SK-N-SH (cell line): ENCODE data around the gene DIP2A.

Experiments
- CTCF ChIP-seq: fragments of 200-600 bp; sonication (generic); IDR thresholded peaks from 2 replicates; pipeline ENCODE4 v1.6.1; 2017; ENCODE audit warnings: antibody characterized with exemption, mild to moderate bottlenecking, moderate library complexity
- EZH2phosphoT487 ChIP-seq: fragments of 200-600 bp; sonication (generic); IDR thresholded peaks from 2 replicates; pipeline ENCODE4 v1.6.1; 2017; ENCODE audit warnings: low read depth, mixed run types, mild to moderate bottlenecking, antibody characterized with exemption, moderate library complexity, borderline replicate concordance
- GATA2 ChIP-seq: sonication (generic); formaldehyde crosslinking; IDR thresholded peaks from 2 replicates; pipeline ENCODE4 v1.5.0; 2020; ENCODE audit warnings: mild to moderate bottlenecking, missing genetic modification reagents
- JUND ChIP-seq: IDR thresholded peaks from 2 replicates; pipeline ENCODE4 v1.4.0; 2012
- MXI1 ChIP-seq: IDR thresholded peaks from 2 replicates; pipeline ENCODE4 v1.6.1; 2012; ENCODE audit warnings: mild to moderate bottlenecking, low read depth, low read length, improper control_type of control experiment
- NFIC ChIP-seq: IDR thresholded peaks from 2 replicates; pipeline ENCODE4 v1.4.0; 2012; ENCODE audit warnings: borderline replicate concordance
- NRF1 ChIP-seq: IDR thresholded peaks from 2 replicates; pipeline ENCODE4 v1.6.1; 2012; ENCODE audit warnings: low read depth, mild to moderate bottlenecking, low read length
- SIN3A ChIP-seq: IDR thresholded peaks from 2 replicates; pipeline ENCODE4 v1.6.1; 2012; ENCODE audit warnings: low read depth, mild to moderate bottlenecking, low read length, moderate library complexity, borderline replicate concordance
- SMC3 ChIP-seq: IDR thresholded peaks from 2 replicates; pipeline ENCODE4 v1.6.1; 2012; ENCODE audit warnings: low read depth, low read length, improper control_type of control experiment
- TAF1 ChIP-seq: IDR thresholded peaks from 2 replicates; pipeline ENCODE4 v1.6.1; 2012; ENCODE audit warnings: low read depth, mild to moderate bottlenecking, low read length, moderate library complexity, borderline replicate concordance
- YY1 ChIP-seq: IDR thresholded peaks from 2 replicates; pipeline ENCODE4 v1.4.0; 2012; ENCODE audit warnings: low read depth, mild to moderate bottlenecking

GRCh38 chr21:46604975-46605766 is 146.5 kb downstream of the DIP2A start, which contains the start of gene S100B:
- no peak for TF ChIP-seq SMC3
- TF ChIP-seq GATA2 (CRISPR knock-in tag), result no peak
- no peak for TF ChIP-seq YY1
- no peak for TF ChIP-seq TAF1
- TF ChIP-seq MXI1, result no peak
- no peak for TF ChIP-seq NRF1
- no peak for TF ChIP-seq CTCF
- no peak for TF ChIP-seq EZH2phosphoT487
- TF ChIP-seq SIN3A, result no peak
- TF ChIP-seq NFIC, result no peak
- no peak for TF ChIP-seq JUND
